GM21576 (cell line): ENCODE results near the gene CISD3.
"Not testable (repeated sequence)": the region's sequence is repeated elsewhere in the genome, so short reads cannot be mapped to it uniquely, and the experiment has no call there.

Experiments used
- ATAC-seq: cut with Tn5 transposase; IDR thresholded peaks from one replicate; pipeline ENCODE4 v1.9.1; 2021; ENCODE audit warnings: mild to moderate bottlenecking, moderate library complexity; ENCODE audit not compliant: unreplicated experiment

CISD3 gene

GRCh38 chr17:38707678-38708351, 22.3 kb upstream of the CISD3 start:
- ATAC-seq: no peak

GRCh38 chr17:38709104-38709820, 20.9 kb upstream of the CISD3 start:
- ATAC-seq: no peak

GRCh38 chr17:38709864-38710603, 20.1 kb upstream of the CISD3 start:
- no peak for ATAC-seq

- no peak for ATAC-seq
These were observed 19.6 kb upstream of the CISD3 start for GRCh38 chr17:38710604-38710962.

- no peak for ATAC-seq
These were observed 19.2 kb upstream of the CISD3 start for GRCh38 chr17:38710985-38711384.

GRCh38 chr17:38711792-38712571, 18.2 kb upstream of the CISD3 start:
- no peak for ATAC-seq

GRCh38 chr17:38712593-38712992, 17.5 kb upstream of the CISD3 start:
- no peak for ATAC-seq

- no peak for ATAC-seq
These were observed 16.6 kb upstream of the CISD3 start for GRCh38 chr17:38713456-38714075.

GRCh38 chr17:38715216-38715943, 14.8 kb upstream of the CISD3 start:
- no peak for ATAC-seq

GRCh38 chr17:38716368-38717005, 13.7 kb upstream of the CISD3 start:
- ATAC-seq: no peak

- ATAC-seq: no peak
These were observed 12.9 kb upstream of the CISD3 start for GRCh38 chr17:38717139-38717745.

- no peak for ATAC-seq
These were observed 10.7 kb upstream of the CISD3 start for GRCh38 chr17:38719289-38719942.

- no peak for ATAC-seq
These were observed 10.0 kb upstream of the CISD3 start for GRCh38 chr17:38719943-38720641.

- no peak for ATAC-seq
These were observed 9.2 kb upstream of the CISD3 start for GRCh38 chr17:38720941-38721340.

GRCh38 chr17:38721802-38722201, 8.3 kb upstream of the CISD3 start:
- no peak for ATAC-seq

- ATAC-seq: no peak
These were observed 5.7 kb upstream of the CISD3 start for GRCh38 chr17:38724337-38724988.

- ATAC-seq: no peak
These were observed 5.1 kb upstream of the CISD3 start for GRCh38 chr17:38725066-38725465.

GRCh38 chr17:38726145-38726544, 4.0 kb upstream of the CISD3 start:
- ATAC-seq: not testable (repeated sequence)
